ENCODE data around the gene ZBED2. TPM values are rescaled to one million over a fixed set of nuclear protein-coding genes. Genes with fewer than 3 reads are reported as not detected.
"Not testable (repeated sequence)": the region's sequence is repeated elsewhere in the genome, so short reads cannot be mapped to it uniquely, and the experiment has no call there.

Gene ZBED2
- total RNA-seq, 1 experiment from 2014 or later, result 0.07 TPM

DNA sequence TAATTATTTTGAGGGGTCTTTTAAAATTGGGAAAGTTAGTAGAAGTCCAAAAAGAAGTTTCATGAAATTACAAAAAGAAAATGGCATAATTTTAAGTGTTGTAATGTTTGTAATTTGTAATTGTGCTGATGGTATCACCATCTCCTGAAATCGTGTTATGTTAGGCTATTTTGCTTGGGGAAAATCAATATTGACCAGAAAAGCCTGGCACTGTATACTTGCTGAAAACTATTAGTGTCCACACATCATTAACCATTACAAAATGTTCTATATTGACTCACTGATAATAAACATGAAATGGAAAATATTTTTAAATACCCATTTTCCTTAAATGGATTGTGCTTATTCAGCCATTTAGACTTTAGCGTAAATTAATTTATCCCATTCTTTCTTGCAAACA lies 40.3 kb upstream of the ZBED2 start:
- Mint-ChIP-seq H3K27ac (no peak overlapping the region), H3K27me3 (ENCODE audit: low read depth) (no peaks in the 10 kb centered on the region), H3K4me3 (no peak overlapping the region), H3K4me1 (peaks cover 10% of the 10 kb centered on the region), H3K36me3 (no peaks in the 10 kb centered on the region), H3K9me3 (peaks cover 4% of the 10 kb centered on the region; the same call in 1 of the 2 replicates)
- ATAC-seq (no peak), DNase-seq (ENCODE audit: low spot score) (no peak)
- TF ChIP-seq NR2C2 (CRISPR knock-in tag; IDR thresholded peaks at IDR 0.05), result no peak
- no peak for TF ChIP-seq ELF4 (CRISPR knock-in tag; IDR thresholded peaks at IDR 0.05; ENCODE audit: low read depth)
- TF ChIP-seq, protein P1, sequence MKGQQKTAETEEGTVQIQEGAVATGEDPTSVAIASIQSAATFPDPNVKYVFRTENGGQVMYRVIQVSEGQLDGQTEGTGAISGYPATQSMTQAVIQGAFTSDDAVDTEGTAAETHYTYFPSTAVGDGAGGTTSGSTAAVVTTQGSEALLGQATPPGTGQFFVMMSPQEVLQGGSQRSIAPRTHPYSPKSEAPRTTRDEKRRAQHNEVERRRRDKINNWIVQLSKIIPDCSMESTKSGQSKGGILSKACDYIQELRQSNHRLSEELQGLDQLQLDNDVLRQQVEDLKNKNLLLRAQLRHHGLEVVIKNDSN (CRISPR knock-in tag; IDR thresholded peaks at IDR 0.05), result no peak
- no peak for TF ChIP-seq GTF2I (CRISPR knock-in tag; conservative IDR thresholded peaks at IDR 0.05)
- TF ChIP-seq IRF2 (CRISPR knock-in tag; IDR thresholded peaks at IDR 0.05; ENCODE audit: borderline replicate concordance, low read depth), result no peak
- TF ChIP-seq, protein P2, sequence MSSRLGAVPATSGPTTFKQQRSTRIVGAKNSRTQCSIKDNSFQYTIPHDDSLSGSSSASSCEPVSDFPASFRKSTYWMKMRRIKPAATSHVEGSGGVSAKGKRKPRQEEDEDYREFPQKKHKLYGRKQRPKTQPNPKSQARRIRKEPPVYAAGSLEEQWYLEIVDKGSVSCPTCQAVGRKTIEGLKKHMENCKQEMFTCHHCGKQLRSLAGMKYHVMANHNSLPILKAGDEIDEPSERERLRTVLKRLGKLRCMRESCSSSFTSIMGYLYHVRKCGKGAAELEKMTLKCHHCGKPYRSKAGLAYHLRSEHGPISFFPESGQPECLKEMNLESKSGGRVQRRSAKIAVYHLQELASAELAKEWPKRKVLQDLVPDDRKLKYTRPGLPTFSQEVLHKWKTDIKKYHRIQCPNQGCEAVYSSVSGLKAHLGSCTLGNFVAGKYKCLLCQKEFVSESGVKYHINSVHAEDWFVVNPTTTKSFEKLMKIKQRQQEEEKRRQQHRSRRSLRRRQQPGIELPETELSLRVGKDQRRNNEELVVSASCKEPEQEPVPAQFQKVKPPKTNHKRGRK (CRISPR knock-in tag; IDR thresholded peaks at IDR 0.05; ENCODE audit: borderline replicate concordance), result no peak
- no peak for TF ChIP-seq PRRX2 (CRISPR knock-in tag; IDR thresholded peaks at IDR 0.05)
- TF ChIP-seq FOXK1 (CRISPR knock-in tag; IDR thresholded peaks at IDR 0.05), result no peak
- no peak for TF ChIP-seq ZNF138 (CRISPR knock-in tag; conservative IDR thresholded peaks at IDR 0.05)
- TF ChIP-seq NFYB (CRISPR knock-in tag; conservative IDR thresholded peaks at IDR 0.05; ENCODE audit: low read depth), result no peak
- TF ChIP-seq NFATC4 (CRISPR knock-in tag; IDR thresholded peaks at IDR 0.05), result no peak
- TF ChIP-seq, protein P3, sequence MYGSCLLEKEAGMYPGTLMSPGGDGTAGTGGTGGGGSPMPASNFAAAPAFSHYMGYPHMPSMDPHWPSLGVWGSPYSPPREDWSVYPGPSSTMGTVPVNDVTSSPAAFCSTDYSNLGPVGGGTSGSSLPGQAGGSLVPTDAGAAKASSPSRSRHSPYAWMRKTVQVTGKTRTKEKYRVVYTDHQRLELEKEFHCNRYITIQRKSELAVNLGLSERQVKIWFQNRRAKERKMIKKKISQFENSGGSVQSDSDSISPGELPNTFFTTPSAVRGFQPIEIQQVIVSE (CRISPR knock-in tag; IDR thresholded peaks at IDR 0.05; ENCODE audit: borderline replicate concordance), result no peak
- TF ChIP-seq, protein P4, sequence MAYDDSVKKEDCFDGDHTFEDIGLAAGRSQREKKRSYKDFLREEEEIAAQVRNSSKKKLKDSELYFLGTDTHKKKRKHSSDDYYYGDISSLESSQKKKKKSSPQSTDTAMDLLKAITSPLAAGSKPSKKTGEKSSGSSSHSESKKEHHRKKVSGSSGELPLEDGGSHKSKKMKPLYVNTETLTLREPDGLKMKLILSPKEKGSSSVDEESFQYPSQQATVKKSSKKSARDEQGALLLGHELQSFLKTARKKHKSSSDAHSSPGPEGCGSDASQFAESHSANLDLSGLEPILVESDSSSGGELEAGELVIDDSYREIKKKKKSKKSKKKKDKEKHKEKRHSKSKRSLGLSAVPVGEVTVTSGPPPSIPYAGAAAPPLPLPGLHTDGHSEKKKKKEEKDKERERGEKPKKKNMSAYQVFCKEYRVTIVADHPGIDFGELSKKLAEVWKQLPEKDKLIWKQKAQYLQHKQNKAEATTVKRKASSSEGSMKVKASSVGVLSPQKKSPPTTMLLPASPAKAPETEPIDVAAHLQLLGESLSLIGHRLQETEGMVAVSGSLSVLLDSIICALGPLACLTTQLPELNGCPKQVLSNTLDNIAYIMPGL (CRISPR knock-in tag; IDR thresholded peaks at IDR 0.05), result no peak
- TF ChIP-seq, protein P5, sequence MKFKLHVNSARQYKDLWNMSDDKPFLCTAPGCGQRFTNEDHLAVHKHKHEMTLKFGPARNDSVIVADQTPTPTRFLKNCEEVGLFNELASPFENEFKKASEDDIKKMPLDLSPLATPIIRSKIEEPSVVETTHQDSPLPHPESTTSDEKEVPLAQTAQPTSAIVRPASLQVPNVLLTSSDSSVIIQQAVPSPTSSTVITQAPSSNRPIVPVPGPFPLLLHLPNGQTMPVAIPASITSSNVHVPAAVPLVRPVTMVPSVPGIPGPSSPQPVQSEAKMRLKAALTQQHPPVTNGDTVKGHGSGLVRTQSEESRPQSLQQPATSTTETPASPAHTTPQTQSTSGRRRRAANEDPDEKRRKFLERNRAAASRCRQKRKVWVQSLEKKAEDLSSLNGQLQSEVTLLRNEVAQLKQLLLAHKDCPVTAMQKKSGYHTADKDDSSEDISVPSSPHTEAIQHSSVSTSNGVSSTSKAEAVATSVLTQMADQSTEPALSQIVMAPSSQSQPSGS (CRISPR knock-in tag; IDR thresholded peaks at IDR 0.05; ENCODE audit: borderline replicate concordance, low read depth), result no peak
- TF ChIP-seq, protein P6, sequence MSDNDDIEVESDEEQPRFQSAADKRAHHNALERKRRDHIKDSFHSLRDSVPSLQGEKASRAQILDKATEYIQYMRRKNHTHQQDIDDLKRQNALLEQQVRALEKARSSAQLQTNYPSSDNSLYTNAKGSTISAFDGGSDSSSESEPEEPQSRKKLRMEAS (CRISPR knock-in tag; IDR thresholded peaks at IDR 0.05), result no peak
- CTCF ChIA-PET, result no interaction called here
- POLR2A ChIA-PET, result no interaction called here

GRCh38 chr3:111630638-111631037 lies 35.5 kb upstream of the ZBED2 start:
- POLR2A ChIA-PET; ATAC-seq; H3K27ac Mint-ChIP-seq; DNase-seq (ENCODE audit: low spot score); H3K4me1 Mint-ChIP-seq; H3K27me3 Mint-ChIP-seq (ENCODE audit: low read depth); CTCF ChIA-PET; H3K4me3 Mint-ChIP-seq: not testable (repeated sequence)
- Mint-ChIP-seq H3K9me3 (peaks cover 38% of the 10 kb centered on the region), H3K36me3 (peaks cover 21% of the 10 kb centered on the region)

DNA sequence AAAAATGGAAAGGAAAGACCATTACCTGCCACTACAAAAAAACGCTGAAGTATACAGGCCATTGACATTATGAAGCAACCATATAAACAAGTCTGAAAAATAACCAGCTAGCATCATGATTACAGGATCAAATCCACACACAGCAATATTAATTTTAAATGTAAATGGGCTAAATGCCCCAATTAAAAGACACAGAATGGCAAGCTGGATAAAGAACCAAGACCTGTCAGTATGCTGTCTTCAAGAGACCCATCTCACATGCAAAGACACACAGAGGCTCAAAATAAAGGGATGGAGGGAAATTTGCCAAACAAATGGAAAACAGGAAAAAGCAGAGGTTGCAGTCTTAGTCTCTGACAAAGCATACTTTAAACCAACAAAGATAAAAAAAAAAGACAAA lies 33.9 kb upstream of the ZBED2 start:
- H3K27me3 Mint-ChIP-seq (ENCODE audit: low read depth); H3K4me1 Mint-ChIP-seq; ATAC-seq; DNase-seq (ENCODE audit: low spot score); H3K27ac Mint-ChIP-seq; H3K4me3 Mint-ChIP-seq; CTCF ChIA-PET; POLR2A ChIA-PET: not testable (repeated sequence)
- peaks cover 38% of the 10 kb centered on the region for H3K9me3 Mint-ChIP-seq
- peaks cover 21% of the 10 kb centered on the region for H3K36me3 Mint-ChIP-seq

Measured in WTC11 (cell line).